Measurements from ENCODE around the gene ADAMTS16.

- no peak for TF ChIP-seq CTCF (conservative IDR thresholded peaks at IDR 0.05; ENCODE audit: low read depth, low read length)
- TF ChIP-seq EZH2 (IDR thresholded peaks at IDR 0.05; ENCODE audit: borderline replicate concordance, low read depth, low read length, poor library complexity, severe bottlenecking): no peak
These were observed 1.1 kb downstream of the ADAMTS16 start for GRCh38 chr5:5141339-5141599.
